Loucy (cell line): ENCODE data around the gene FADS1.

Experiments
- H2AFZ ChIP-seq: fragments of 200-600 bp; sonication (generic); 2 replicates; pipeline ENCODE4 v1.6.0; 2016; ENCODE audit warnings: antibody characterized with exemption, mild to moderate bottlenecking, low read length, moderate library complexity
- H3F3A ChIP-seq: fragments of 200-600 bp; 2 replicates; pipeline ENCODE4 v1.6.0; 2016; ENCODE audit warnings: antibody characterized with exemption, low read depth, mild to moderate bottlenecking
- H3K27me3 ChIP-seq: fragments of 200-600 bp; sonication (generic); 2 replicates; pipeline ENCODE4 v1.6.1; 2014; ENCODE audit warnings: low read length, mild to moderate bottlenecking; ENCODE audit not compliant: insufficient read depth, poor library complexity, severe bottlenecking
- H3K36me3 ChIP-seq: fragments of 200-600 bp; sonication (generic); 2 replicates; pipeline ENCODE4 v1.6.1; 2016; ENCODE audit warnings: low read length; ENCODE audit not compliant: insufficient read depth
- H3K4me1 ChIP-seq: fragments of 200-600 bp; sonication (generic); 2 replicates; pipeline ENCODE4 v1.5.1; 2014; ENCODE audit warnings: low read length, mild to moderate bottlenecking; ENCODE audit not compliant: insufficient read depth, poor library complexity, severe bottlenecking
- H3K4me2 ChIP-seq: fragments of 200-600 bp; sonication (generic); 2 replicates; pipeline ENCODE4 v1.6.0; 2014; ENCODE audit warnings: antibody characterized with exemption, low read length, low read depth, mild to moderate bottlenecking; ENCODE audit not compliant: poor library complexity, severe bottlenecking
- H3K4me3 ChIP-seq: fragments of 200-600 bp; sonication (generic); 2 replicates; pipeline ENCODE4 v1.5.1; 2014; ENCODE audit warnings: low read length, mild to moderate bottlenecking, mixed read lengths; ENCODE audit not compliant: poor library complexity, severe bottlenecking
- H3K79me2 ChIP-seq: fragments of 200-600 bp; sonication (generic); 2 replicates; pipeline ENCODE4 v1.6.1; 2014; ENCODE audit warnings: low read length; ENCODE audit not compliant: insufficient read depth
- H3K9ac ChIP-seq: fragments of 200-600 bp; sonication (generic); 2 replicates; pipeline ENCODE4 v1.6.0; 2014; ENCODE audit warnings: mild to moderate bottlenecking, low read depth, low read length, moderate library complexity; ENCODE audit not compliant: poor library complexity, severe bottlenecking
- H3K9me2 ChIP-seq: fragments of 200-600 bp; sonication (generic); replicated peaks from 2 replicates; pipeline ENCODE4 v1.6.1; 2016; ENCODE audit warnings: low read depth, low read length, mixed read lengths
- H3K9me3 ChIP-seq: fragments of 200-600 bp; sonication (generic); 2 replicates; pipeline ENCODE4 v1.6.1; 2014; ENCODE audit warnings: mild to moderate bottlenecking, antibody characterized with exemption, low read length, low read depth; ENCODE audit not compliant: insufficient read depth
- H4K20me1 ChIP-seq: fragments of 200-600 bp; sonication (generic); 2 replicates; pipeline ENCODE4 v1.6.0; 2014; ENCODE audit warnings: antibody characterized with exemption, low read length, mild to moderate bottlenecking; ENCODE audit not compliant: insufficient read depth, poor library complexity, severe bottlenecking
- EZH2phosphoT487 ChIP-seq: fragments of 200-600 bp; IDR thresholded peaks from 2 replicates; pipeline ENCODE4 v1.6.1; 2018; ENCODE audit warnings: antibody characterized with exemption, mild to moderate bottlenecking, moderate library complexity, borderline replicate concordance
- TF ChIP-seq, protein P1 (sequence below): fragments of 200-600 bp; sonication (generic); conservative IDR thresholded peaks from 2 replicates; pipeline ENCODE4 v1.5.1; 2014; ENCODE audit warnings: mild to moderate bottlenecking, antibody characterized with exemption, low read length

FADS1 gene

DNA sequence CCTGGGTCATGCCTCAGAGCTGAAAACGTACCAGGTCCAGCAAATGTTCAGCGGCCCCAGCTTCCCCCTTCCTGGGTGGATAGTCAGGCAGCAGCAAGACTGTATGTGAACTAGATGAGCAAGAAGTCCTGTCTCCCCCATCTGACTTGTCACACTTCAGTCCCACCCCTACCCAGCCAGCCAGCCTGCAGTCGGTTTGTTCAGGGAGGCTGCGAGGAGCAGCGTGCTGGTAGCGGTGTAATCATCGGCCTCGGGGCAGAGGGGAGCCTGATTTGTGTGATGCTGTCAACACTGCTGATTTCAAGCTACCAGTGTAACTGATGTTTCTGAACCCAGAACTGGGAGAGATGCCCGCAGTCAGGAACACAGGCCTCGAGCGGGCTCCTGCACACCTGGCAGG, 34.0 kb downstream of the FADS1 start:
- no peaks in the 10 kb centered on the region for H3K27me3 ChIP-seq
- no peaks in the 10 kb centered on the region for H3F3A ChIP-seq
- no peak overlapping the region for H3K4me3 ChIP-seq
- no peaks in the 10 kb centered on the region for H3K9me3 ChIP-seq
- H3K9ac ChIP-seq, result no peak overlapping the region
- no peaks in the 10 kb centered on the region for H3K4me1 ChIP-seq
- TF ChIP-seq, protein P1, sequence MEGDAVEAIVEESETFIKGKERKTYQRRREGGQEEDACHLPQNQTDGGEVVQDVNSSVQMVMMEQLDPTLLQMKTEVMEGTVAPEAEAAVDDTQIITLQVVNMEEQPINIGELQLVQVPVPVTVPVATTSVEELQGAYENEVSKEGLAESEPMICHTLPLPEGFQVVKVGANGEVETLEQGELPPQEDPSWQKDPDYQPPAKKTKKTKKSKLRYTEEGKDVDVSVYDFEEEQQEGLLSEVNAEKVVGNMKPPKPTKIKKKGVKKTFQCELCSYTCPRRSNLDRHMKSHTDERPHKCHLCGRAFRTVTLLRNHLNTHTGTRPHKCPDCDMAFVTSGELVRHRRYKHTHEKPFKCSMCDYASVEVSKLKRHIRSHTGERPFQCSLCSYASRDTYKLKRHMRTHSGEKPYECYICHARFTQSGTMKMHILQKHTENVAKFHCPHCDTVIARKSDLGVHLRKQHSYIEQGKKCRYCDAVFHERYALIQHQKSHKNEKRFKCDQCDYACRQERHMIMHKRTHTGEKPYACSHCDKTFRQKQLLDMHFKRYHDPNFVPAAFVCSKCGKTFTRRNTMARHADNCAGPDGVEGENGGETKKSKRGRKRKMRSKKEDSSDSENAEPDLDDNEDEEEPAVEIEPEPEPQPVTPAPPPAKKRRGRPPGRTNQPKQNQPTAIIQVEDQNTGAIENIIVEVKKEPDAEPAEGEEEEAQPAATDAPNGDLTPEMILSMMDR, result no peak
- TF ChIP-seq EZH2phosphoT487, result no peak
- no peak overlapping the region for H3K4me2 ChIP-seq
- no peaks in the 10 kb centered on the region for H3K9me2 ChIP-seq
- peaks cover 6% of the 10 kb centered on the region for H4K20me1 ChIP-seq
- H2AFZ ChIP-seq, result no peak overlapping the region
- peaks cover 4% of the 10 kb centered on the region; the same call in 1 of the 2 replicates for H3K79me2 ChIP-seq
- H3K36me3 ChIP-seq, result peaks cover 5% of the 10 kb centered on the region; the same call in 1 of the 2 replicates

GRCh38 chr11:61782299-61782698, 34.5 kb downstream of the FADS1 start:
- Histone ChIP-seq H2AFZ (no peak overlapping the region), H3K36me3 (peaks cover 5% of the 10 kb centered on the region; the same call in 1 of the 2 replicates), H3K4me1 (no peaks in the 10 kb centered on the region), H3K27me3 (no peaks in the 10 kb centered on the region), H3K4me3 (no peak overlapping the region), H3F3A (no peaks in the 10 kb centered on the region), H4K20me1 (peaks cover under 1% of the 10 kb centered on the region), H3K9me2 (no peaks in the 10 kb centered on the region), H3K4me2 (no peak overlapping the region), H3K9me3 (no peaks in the 10 kb centered on the region), H3K79me2 (no peaks in the 10 kb centered on the region), H3K9ac (no peak overlapping the region)
- TF ChIP-seq EZH2phosphoT487, result no peak

- H3K9ac ChIP-seq, result no peak overlapping the region
- no peak for TF ChIP-seq EZH2phosphoT487
- TF ChIP-seq, protein P1, result no peak
- no peaks in the 10 kb centered on the region for H3K9me2 ChIP-seq
- no peaks in the 10 kb centered on the region for H3K27me3 ChIP-seq
- no peak overlapping the region for H2AFZ ChIP-seq
- no peak overlapping the region for H3K4me3 ChIP-seq
- no peaks in the 10 kb centered on the region for H4K20me1 ChIP-seq
- no peaks in the 10 kb centered on the region; the same call in 1 of the 2 replicates for H3K36me3 ChIP-seq
- H3F3A ChIP-seq, result no peaks in the 10 kb centered on the region
- H3K79me2 ChIP-seq, result no peaks in the 10 kb centered on the region
- no peaks in the 10 kb centered on the region for H3K9me3 ChIP-seq
- no peaks in the 10 kb centered on the region for H3K4me1 ChIP-seq
- no peak overlapping the region for H3K4me2 ChIP-seq
Measured at GRCh38 chr11:61781585-61781984, 35.2 kb downstream of the FADS1 start.

- no peaks in the 10 kb centered on the region for H3K9me3 ChIP-seq
- no peaks in the 10 kb centered on the region for H3K79me2 ChIP-seq
- no peaks in the 10 kb centered on the region; the same call in 1 of the 2 replicates for H3K36me3 ChIP-seq
- no peak overlapping the region for H2AFZ ChIP-seq
- H3K27me3 ChIP-seq, result no peaks in the 10 kb centered on the region
- TF ChIP-seq EZH2phosphoT487, result no peak
- TF ChIP-seq, protein P1, result no peak
- H3F3A ChIP-seq, result no peaks in the 10 kb centered on the region
- H3K4me2 ChIP-seq, result no peak overlapping the region
- no peak overlapping the region for H3K9ac ChIP-seq
- H3K4me1 ChIP-seq, result no peaks in the 10 kb centered on the region
- H3K9me2 ChIP-seq, result no peaks in the 10 kb centered on the region
- H4K20me1 ChIP-seq, result no peaks in the 10 kb centered on the region
- no peak overlapping the region for H3K4me3 ChIP-seq
Measured at GRCh38 chr11:61780581-61781162, 36.1 kb downstream of the FADS1 start.
